GM12873 (cell line): ENCODE data around the gene RYR2.

Experiments used
- CTCF ChIP-seq: IDR thresholded peaks from 2 replicates; pipeline ENCODE4 v1.5.1; 2012; ENCODE audit warnings: low read depth, mild to moderate bottlenecking, moderate library complexity, low read length, control low read depth; ENCODE audit not compliant: insufficient read depth; ENCODE audit errors: missing control alignments

Gene RYR2

GRCh38 chr1:237542525-237543418 is 500.8 kb downstream of the RYR2 start:
- no peak for TF ChIP-seq CTCF

- TF ChIP-seq CTCF = no peak
These were observed 511.1 kb downstream of the RYR2 start for GRCh38 chr1:237553078-237553477.

- TF ChIP-seq CTCF = no peak
These were observed 514.9 kb downstream of the RYR2 start for GRCh38 chr1:237556911-237557310.

- peak; percentile 47 for TF ChIP-seq CTCF
These were observed 520.3 kb downstream of the RYR2 start for GRCh38 chr1:237562242-237562823.

GRCh38 chr1:237565236-237565635 is 523.3 kb downstream of the RYR2 start:
- no peak for TF ChIP-seq CTCF

GRCh38 chr1:237566581-237566980 is 524.6 kb downstream of the RYR2 start:
- TF ChIP-seq CTCF = no peak

GRCh38 chr1:237568955-237569354 is 527.0 kb downstream of the RYR2 start:
- TF ChIP-seq CTCF = no peak
